ENCODE results near the gene MAGI2.
A peak's percentile ranks its signal among the peaks of the same experiment; 100 is the strongest.

The MAGI2 gene

DNA sequence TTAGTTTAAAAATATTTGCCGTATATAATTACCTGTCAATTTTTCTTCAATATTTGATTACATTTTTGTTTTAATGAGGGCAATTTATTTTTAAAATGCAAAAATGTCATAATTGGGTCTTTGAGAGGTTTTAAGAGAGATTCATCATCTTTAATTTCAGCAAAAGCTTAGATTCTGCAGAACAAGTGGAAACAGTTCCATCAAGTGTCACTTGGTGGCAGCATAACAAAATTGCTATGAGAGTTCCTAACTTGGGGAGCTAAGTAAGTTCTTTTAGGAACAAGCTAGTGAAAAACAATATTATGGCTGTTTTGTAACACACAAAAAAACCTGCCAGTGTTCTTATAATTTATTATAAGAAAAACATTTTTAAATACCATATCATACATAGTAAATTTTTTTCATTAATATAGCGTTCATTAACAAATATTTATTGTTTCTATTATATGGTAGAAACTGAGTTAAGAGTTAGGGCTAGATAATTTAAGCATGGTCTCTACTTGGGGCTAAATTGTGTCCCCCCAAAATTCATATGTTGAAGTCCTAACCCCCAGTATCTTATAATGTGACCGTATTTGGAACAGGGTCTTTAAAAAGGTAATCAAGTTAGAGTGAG is 155.2 kb downstream of the MAGI2 start:
- no peak for DNase-seq

DNA sequence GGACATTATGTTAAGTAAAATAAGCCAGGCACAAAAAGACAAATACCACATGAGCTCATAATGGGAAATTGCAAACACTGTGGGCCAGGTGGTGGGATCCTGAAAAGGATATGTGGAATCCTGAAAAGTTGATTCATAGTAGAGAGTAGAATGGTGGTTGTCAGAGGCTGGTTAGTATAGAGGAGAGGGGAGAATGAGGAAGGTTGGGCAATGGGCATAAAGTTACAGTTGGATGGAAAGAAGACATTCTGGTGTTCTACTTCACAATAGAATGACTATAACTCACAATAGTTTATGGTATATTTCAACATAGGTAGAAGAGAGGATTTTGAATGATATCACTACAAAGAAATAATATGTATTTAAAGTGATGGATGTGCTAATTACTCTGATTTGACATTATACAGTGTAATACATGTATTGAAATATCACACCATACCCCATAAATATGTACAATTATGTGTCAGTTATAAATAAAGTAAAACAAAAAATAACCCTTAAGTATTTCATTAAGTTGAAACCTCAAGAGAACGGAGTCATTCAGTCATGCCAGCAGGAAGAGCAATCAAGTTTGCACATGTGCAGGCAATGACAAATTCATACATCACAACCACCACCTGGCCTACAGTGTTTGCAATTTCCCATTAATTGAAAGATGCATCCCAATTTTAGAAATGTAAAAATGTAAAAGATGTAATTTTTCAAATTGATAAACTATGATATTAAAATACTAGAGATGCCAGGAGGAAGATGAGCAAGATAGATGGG is 156.7 kb downstream of the MAGI2 start:
- DNase-seq: no peak

DNA sequence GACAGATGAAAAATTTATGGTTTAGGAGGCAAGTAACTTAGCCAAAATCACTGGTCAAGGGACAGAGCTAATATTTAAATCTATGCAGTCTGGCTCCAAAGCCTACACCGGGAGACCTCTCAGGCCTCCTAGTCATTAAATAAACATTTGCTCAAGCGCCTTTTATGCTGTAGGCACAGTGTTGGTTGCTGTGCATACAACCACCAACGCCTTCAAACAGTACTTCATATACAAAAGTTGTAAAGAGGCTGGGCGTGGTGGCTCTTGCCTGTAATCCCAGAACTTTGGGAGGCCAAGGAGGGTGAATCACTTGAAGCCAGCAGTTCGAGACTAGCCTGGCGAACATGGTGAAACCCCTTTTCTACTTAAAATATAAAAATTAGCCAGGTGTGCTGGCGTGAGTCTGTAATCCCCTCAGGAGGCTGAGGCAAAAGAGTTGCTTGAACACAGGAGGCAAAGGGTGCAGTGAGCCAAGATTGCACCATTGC is 159.8 kb downstream of the MAGI2 start:
- DNase-seq: peak; percentile 52

DNA sequence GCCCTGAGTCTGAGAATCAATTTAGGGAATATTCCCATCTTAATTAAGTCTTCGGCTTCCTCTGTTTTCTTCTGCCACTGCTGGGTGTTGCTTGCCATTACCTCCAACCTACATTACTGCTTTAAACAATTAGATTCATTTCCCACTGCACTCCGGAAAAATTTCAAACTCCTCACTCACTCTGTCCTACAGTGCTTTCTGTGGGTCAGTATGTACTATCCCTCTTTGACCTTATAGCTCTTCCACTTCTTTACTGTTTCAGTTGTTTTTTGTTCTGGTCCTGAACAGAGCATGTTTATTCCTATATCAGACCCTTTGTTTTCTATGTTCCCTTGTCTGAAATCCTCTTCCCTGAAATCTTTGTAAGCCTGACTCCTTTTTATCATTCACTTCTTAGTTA is 160.6 kb downstream of the MAGI2 start:
- no peak for DNase-seq

DNA sequence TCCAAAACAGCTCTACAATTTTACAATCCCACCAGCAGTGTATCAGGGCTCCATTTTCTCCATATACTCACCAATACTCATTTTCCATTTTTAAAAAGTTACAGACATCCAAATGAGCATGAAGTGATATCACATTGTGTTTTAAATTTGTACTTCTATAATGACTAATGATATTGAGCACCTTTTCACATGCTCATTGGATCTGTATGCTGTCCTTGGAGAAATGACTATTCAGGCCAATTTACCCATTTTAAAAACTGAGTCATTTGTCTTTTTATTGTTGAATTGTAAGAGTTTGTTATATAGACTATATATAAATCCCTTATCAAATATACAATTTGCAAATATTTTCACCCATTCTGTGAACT is 162.0 kb downstream of the MAGI2 start:
- no peak for DNase-seq

DNA sequence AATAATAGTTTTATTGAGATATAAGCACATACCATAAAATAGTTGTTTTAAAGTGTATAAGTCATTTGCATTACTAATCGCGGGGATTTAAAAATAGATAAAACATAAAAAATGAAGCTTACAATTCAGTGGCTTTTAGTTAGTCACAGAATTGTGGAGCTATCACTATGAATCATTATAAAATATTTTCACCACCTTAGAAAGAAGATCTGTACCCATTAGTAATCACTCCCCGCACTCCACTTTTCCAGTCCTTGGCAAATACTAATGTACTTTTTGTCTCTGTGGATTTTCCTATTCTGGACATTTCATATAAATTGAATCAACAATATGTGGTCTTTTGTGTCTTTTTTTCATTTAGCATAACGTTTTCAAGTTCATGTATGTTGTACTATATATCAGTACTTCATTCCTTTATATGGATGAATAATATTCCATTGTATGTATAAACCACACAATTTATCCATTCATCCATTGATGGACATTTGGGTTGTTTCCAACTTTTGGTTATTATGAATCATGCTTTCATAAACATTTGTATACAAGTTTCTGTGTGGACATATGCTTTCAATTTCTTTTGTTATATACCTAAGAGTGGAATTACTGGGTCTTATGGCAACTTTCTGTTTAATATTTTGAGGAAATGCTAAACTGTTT is 162.5 kb downstream of the MAGI2 start:
- no peak for DNase-seq

DNA sequence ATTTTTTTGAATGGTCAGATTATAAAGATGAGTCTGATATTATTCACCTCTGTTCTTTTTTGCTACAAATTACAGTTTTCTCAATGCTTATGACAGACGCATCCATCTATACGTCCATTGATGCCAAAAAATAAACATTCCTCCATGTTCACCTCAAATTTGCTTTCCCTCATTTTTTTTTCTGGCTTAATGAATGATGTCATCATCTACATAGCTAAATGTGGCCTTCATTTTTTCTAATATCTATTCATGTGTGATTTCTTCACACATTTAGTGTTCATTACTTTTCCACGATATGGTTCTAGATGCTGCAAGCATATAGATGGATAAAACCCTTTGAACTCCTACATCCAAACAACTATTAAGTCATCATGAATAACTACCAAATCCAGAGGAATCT is 163.1 kb downstream of the MAGI2 start:
- no peak for DNase-seq

DNA sequence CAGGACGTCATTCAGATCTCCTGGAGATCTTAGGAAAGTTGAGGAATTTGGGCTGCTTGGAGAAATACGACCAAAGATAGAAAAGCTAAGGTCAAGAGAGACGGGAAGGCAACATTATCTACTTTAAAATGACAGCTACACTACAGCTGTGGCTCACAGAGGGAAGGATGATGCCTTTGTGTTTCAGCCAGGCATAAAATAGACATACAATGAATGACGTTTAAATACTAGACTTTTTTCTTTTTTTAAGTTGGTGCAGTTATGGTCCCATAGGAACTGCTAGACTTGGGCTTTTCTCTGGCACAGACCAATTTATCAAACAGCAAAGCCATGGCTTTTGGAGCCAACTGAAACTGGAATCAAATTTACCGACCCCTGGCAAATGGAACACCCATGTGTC is 164.8 kb downstream of the MAGI2 start:
- DNase-seq: no peak

DNA sequence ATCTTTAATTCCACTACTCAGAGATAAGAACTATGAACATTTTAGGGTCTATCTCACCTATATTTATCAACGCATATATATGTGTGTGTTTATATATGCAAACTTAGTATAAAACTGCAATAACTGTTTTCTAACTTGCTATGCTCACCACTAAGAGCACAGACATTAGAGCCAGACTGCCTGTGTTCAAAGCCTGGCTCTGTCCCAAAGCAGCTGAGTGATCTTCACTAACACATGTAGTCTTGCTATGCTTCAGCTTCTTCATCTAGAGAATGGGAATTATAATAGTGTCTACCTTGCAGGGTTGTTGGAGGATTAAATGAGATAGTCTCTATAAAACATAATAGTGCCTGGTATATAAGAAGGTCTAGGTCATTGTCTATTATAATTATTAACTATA is 165.5 kb downstream of the MAGI2 start:
- DNase-seq: no peak

DNA sequence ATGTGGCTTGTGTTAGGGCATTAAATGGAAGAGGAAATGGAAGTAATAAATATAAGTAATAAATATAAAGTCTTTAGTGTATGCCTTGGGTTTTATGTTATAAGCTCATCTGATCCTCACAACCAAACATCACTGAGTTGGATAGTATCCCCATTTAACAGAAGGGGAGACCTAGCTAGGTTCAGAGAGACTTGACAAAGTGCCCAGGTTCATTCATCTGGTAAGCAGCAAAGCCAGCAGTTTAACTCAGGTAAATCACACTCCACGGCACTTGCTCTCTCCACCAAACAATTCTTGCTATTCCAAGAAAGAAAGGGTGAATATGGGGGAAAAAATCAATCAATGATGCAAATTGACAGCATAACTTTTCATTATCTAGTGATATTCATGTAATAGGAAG is 167.3 kb downstream of the MAGI2 start:
- DNase-seq: no peak

DNA sequence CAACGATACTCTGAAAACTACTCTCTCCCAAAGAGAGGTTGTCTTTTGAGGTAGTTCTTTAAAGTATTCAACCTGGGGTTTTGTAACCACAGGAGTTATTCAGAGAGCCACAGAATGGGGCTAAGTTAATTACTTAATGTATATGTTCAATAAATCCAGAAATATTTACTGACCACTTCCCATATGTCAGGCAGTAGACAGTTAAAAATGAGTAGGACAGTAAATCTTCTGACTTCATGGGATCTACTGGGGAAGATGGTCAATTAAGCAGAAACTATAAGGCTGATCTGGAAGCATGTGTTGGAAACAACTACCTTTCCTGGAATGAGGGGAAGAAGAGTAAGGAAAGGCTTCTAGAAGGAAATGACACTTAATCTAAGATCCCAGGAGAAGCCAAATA is 167.7 kb downstream of the MAGI2 start:
- DNase-seq: no peak

DNA sequence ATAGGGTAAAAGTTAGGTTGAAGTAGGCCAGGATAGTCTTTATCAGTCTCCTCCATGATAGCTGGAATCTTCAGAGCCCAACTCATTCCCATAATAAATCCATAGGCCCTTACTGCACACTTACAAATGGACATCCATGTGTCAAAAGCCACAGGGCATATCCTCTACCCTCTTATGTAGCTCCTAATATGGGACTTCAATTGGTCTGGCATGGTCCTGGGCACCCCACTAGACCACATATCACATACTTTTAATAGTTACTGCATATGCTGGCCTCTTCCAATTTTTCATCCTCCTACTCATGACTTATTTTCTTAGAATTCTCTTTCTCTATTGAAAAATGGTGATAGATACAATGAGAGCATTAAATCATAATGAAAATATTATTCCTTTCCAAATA is 169.3 kb downstream of the MAGI2 start:
- no peak for DNase-seq

DNA sequence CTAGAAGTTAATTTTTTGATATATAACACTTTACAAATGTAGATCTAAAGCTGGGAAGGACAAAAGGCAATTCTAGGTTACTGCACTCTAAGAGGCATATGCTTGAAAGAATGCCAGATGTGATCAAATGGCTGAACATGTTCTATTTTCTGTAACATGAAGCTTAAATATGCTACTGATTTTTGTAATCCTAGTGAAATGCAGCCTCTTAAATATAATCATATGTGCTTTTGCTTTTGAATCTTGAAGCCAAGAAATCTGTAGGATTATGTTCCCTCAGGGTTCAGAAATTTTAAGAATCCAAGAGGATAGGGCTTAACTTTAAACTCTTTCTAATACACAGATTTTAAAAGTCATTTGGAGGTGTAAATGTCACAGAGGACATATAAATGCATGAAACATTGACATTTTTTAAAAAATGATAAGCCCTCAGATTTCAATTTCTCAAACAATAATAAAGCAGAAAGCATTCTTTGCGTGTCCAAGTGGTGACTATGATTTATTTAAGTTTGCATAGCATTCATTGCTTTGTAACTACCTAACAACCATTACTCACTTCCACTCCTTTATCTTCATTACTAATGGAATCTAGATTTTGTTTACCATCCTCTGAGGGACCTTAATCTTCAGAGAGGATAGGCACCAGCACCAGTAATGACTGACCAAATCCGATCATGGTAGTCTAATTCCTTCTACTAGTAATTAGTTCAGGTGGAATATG is 170.4 kb downstream of the MAGI2 start:
- DNase-seq: no peak

DNA sequence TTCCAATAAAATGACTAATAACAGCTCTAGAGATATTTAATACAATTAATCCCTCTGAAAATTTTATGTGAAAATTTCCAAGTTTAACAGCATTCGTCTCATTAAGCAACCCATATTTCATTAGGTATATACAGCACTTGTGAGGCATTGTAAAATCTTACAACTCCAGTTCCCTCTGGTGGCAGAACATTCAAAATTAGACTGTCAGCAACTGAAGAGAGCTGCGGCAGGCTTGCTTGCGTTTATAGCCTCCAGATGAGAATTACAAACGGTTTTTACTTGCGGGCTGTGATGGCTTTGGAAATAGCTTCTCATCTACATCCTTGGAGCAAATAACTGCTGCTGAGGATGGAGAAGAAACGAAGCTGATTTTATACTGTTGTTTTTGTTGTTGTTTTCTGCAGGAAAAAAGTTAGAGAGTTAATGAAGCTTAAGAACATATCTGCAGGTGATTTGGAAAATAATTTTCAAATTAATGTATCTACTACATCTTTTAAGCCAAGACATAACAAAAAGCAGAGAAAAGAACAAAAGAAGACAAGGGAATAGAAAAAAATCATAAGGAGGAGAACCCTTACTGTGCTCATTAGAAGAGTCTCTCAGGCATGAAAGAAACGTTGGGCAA is 171.3 kb downstream of the MAGI2 start:
- DNase-seq: no peak

DNA sequence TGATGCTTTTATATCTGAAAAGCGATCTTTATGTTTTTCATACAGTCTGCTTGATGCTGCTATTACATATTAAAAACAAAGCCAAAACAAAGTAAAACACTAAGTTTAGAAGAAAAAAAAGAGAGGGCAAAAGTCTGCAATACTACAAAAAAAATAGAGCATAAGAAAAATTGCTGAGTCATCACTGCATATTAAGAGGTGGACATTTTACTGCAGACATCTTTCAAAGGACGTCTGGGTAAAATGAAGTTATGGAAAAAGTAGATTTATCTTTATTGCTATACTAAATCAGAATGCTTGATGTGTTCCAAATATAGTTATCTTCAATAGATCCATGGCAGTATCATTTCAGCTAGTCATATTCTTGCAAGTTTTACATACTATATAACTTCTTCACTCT is 172.0 kb downstream of the MAGI2 start:
- no peak for DNase-seq

DNA sequence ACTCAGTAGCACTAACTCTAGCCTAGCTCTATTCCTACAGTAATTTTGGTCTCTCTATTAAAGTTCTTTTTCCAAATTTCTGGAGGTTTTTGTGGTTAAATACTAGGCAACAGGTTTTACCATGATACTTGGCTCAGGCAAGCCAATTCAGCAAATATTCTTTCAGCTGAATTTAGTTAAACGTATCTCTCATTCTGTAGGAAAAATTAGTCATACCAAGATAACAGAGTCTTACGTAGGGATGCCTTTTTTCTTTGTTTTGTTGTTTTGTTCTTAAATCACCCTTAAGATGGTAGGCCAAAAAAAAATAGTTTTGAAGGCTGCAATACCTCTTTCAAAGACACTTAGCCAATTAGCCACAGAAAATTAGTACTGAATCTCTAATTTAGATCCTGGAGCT is 180.5 kb downstream of the MAGI2 start:
- no peak for DNase-seq

DNA sequence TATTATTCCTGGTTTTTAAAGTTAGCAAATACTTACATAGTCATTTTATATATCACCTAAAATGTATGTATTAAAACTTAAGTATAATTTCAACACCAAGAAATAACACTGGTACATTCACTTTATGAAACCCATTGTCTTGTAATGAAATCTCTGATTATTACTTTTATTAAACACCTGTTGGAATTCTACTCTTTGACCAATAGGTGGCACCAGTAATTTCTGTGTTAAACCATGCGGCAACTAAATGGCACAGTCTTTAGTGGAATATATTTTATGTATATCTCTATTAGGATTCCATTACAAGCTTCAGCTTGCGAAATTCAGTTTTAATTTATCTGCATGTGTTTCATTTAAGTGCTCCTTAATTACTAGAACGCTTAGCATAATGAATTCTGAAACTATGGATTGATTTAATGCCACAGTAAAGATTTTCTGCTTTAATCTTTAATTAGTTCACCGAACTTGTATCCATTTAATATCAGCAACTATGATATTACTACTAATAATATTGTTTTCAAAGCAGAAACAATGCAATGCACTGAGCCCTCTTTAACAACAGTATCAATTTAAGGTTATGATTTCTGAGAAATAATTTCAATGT is 181.3 kb downstream of the MAGI2 start:
- peak; percentile 65 for DNase-seq

DNA sequence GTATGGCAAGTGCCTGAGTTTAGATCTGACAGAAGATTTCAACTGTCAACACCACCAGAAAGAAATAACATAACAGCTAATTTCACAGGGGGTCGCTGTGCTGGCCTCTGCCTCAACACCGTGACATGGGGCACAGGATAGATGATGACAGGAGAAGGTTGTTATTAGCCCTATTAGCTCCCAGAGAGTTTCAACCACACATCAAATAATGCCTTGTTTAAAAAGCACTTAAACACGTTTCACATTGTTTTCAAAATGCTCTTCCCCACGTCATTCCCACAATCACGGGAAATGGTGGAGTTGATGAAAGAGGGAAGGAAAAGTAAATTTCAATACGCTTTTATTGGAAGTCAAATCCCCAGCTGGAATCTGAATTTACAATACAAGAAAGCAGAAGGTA is 184.7 kb downstream of the MAGI2 start:
- DNase-seq: no peak

DNA sequence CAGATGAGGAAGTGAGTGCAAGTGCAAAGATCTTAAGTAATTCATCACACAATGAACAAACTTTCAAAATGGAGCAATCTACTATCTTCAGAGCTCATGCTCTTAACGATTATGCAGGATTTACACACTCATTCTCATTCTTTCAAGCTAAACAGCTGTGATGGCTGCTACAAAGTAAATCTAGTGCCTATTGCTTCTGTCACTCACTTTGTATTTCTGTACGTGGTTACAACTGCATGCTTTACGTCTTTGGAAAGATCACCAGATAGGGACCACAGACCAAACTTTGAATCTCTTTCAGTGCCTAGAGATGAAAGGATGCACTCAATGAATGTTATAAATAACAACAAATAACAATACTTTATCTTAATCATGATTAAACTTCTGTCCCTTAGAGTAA is 194.6 kb downstream of the MAGI2 start:
- no peak for DNase-seq

DNA sequence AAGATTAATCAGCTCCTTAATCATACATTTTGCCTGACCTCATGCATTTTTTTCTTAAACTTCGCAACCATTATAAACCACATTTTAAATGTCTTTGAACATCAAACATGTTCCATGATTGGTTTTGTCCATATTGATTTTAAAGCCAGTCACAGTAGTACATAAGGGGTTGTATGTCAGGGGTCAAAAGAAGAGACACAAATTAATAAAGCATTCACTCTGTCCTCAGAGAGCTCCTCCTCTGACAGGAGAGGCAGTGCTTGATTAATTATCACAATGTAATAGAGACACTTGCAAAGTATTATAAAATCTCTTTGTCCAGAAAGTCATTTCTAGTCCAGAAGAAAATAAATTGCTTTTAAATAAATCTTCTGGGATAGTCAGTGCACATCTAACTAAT is 195.5 kb downstream of the MAGI2 start:
- DNase-seq: no peak

DNA sequence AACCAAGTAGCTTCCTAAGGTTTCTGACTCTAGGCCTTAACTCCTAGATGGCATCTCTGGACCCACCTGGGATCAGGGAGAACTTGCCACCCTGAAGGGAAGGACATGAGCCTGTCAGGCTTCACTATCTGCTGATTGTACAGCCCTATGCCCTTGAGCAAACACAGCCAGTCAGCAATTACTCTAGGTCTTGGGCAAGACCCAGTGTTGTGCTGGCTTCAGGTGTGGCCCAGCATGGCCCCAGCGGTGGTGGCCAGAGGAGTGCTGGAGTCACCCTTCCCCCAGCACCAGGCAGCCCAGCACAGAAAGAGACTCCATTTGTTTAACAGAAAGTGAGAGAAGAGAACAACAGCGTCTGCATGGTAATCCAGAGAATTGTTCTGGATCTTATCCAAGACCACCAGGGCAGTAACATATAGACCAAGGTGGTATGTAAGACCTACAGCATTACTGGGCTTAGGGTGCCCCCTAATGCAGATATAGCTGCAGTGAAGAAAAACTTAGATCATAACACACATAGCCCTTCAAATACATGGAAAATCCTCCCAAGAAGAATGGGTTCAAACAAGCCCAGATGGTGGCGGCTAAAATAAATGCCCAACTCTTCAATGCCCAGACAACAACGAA is 207.7 kb downstream of the MAGI2 start:
- no peak for DNase-seq

DNA sequence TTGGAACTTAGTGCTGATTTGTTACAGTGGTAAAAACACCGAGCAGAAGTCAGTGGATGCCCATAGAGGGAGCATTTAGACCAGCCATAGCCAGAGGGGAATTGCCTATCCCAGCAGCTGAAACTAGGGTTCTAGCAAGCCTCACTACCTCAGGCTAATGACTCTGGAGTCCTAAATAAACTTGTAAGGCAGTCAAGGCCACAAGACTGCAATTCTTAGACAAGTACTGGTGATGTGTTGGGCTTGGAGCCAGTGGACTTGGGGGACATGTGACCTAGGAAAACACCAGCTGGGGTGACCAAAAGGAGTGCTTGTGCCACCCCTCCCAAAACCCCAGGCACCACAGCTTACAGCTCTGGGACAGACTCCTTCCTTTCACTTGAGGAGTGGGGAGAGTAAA is 209.0 kb downstream of the MAGI2 start:
- DNase-seq: no peak
